Gastroesophageal sphincter (tissue), 4 donors: Measurements from ENCODE around the gene KCNC3. TPM values are rescaled to one million over a fixed set of nuclear protein-coding genes. Genes with fewer than 3 reads are reported as not detected.

Experiments used
- ATAC-seq: fragments of 150-250 bp; one replicate; pipeline ENCODE4 v1.9.1; 2016; ENCODE audit warnings: mild to moderate bottlenecking, moderate library complexity
- H3K27ac ChIP-seq, 4 donors: fragments of 200-600 bp; sonication (generic) in 3 of 4; 1 replicate in 3 of 4; 2 replicates in 1 of 4; pipeline ENCODE4 v1.5.1; 2016 to 2019
- H3K27me3 ChIP-seq: fragments of 200-600 bp; sonication (generic); one replicate; pipeline ENCODE4 v1.5.1; 2019
- H3K36me3 ChIP-seq, 2 donors: fragments of 200-600 bp; sonication (generic); one replicate each; pipeline ENCODE4 v1.5.1; 2019; ENCODE audit warnings: control low read depth in 1 of 2
- H3K4me1 ChIP-seq, 3 donors: fragments of 200-600 bp; sonication (generic); 1 replicate in 2 of 3; 2 replicates in 1 of 3; pipeline ENCODE4 v1.5.1; 2016 to 2019; ENCODE audit warnings: control low read depth in 2 of 3
- H3K4me3 ChIP-seq, 2 donors: fragments of 200-600 bp; sonication (generic); one replicate each; pipeline ENCODE4 v1.5.1; 2019; ENCODE audit warnings: mild to moderate bottlenecking in 1 of 2, moderate library complexity in 1 of 2
- H3K9me3 ChIP-seq, 3 donors: fragments of 200-600 bp; sonication (generic); one replicate each; pipeline ENCODE4 v1.5.1; 2017 to 2019; ENCODE audit warnings: control low read depth in 2 of 3
- EP300 ChIP-seq: sonication (generic); formaldehyde crosslinking; IDR thresholded peaks from one replicate; pipeline ENCODE4 v1.6.1; 2017; ENCODE audit warnings: antibody characterized with exemption, mild to moderate bottlenecking
- POLR2A ChIP-seq, 2 donors: fragments of 450-650 bp; IDR thresholded peaks; one replicate each; pipeline ENCODE4 v1.6.1; 2017; ENCODE audit warnings: antibody characterized with exemption in 2 of 2, mild to moderate bottlenecking in 2 of 2, moderate library complexity in 1 of 2
- POLR2AphosphoS5 ChIP-seq: sonication (generic); formaldehyde crosslinking; IDR thresholded peaks from one replicate; pipeline ENCODE4 v1.6.1; 2017; ENCODE audit warnings: antibody characterized with exemption
- WGBS, 2 donors: methylation state at CpG; one replicate each; pipeline ENCODE4 v1.1.5; 2018; ENCODE audit warnings: low coverage in 1 of 2; 5-methylcytosine and 5-hydroxymethylcytosine counted together
- total RNA-seq, 4 donors: library from RNA; depleted of rRNA; stranded (reverse); fragments of >200 nt; gene quantifications; one replicate each; pipeline ENCODE4 v1.1.0, GENCODE V29; 2016
- TF ChIP-seq, protein P1 (sequence below), 4 experiments: fragments of 200-600 bp in 2 of 4; fragments of 450-650 bp in 2 of 4; sonication (generic) in 1 of 4; IDR thresholded peaks; one replicate each; pipeline ENCODE4 v1.5.1; 2017 to 2019; ENCODE audit warnings: antibody characterized with exemption in 4 of 4, mild to moderate bottlenecking in 2 of 4, moderate library complexity in 2 of 4

Gene KCNC3
- total RNA-seq, 4 donors from 2014 or later = 0.16 to 0.67 (median 0.58) TPM; not detected in 1

DNA sequence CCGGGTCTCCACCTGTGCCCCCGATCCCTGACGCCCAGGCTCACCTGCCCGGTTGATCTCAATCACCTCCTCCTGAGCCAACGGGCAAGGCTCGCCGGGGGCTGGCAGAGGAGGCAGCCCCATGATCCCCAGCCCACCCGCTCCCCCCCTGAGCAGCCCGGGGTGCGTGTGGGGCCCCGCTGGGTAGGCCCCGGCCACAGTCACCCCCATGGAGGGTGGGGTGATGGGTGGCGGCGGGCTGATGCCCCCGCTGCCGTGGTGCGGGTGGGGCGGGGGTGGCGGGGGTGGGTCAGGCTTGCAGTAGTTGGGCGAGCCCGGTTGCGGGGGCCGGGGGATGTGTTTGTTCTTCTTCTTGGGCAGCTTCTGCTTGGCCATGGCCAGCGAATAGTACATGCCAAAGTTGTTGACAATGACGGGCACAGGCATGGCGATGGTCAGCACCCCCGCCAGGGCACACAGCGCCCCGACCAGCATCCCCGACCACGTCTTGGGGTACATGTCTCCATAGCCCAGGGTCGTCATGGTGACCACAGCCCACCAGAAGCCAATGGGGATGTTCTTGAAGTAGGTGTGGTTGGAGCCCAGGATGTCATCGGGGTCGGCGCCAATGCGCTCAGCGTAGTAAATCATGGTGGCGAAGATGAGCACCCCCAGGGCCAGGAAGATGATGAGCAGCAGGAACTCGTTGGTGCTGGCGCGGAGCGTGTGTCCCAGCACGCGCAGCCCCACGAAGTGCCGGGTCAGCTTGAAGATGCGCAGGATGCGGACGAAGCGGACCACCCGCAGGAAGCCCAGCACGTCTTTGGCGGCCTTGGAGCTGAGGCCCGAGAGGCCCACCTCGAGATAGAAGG lies 6.0 kb downstream of the KCNC3 start:
- Histone ChIP-seq H3K27ac (no peak overlapping the region), H3K27me3 (peaks cover 74% of the 10 kb centered on the region), H3K9me3 (no peaks in the 10 kb centered on the region), H3K4me1 (peaks cover 0 to 22% (median 9%) of the 10 kb centered on the region in 3 donors), H3K4me3 (no peak overlapping the region), H3K36me3 (no peaks in the 10 kb centered on the region)
- 80% methylated on average over 1 of the region's 55 CpGs; no CpG with 5 or more reads in 1 of the 2 donors for WGBS, 2 donors
- TF ChIP-seq, protein P1, sequence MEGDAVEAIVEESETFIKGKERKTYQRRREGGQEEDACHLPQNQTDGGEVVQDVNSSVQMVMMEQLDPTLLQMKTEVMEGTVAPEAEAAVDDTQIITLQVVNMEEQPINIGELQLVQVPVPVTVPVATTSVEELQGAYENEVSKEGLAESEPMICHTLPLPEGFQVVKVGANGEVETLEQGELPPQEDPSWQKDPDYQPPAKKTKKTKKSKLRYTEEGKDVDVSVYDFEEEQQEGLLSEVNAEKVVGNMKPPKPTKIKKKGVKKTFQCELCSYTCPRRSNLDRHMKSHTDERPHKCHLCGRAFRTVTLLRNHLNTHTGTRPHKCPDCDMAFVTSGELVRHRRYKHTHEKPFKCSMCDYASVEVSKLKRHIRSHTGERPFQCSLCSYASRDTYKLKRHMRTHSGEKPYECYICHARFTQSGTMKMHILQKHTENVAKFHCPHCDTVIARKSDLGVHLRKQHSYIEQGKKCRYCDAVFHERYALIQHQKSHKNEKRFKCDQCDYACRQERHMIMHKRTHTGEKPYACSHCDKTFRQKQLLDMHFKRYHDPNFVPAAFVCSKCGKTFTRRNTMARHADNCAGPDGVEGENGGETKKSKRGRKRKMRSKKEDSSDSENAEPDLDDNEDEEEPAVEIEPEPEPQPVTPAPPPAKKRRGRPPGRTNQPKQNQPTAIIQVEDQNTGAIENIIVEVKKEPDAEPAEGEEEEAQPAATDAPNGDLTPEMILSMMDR (IDR thresholded peaks at IDR 0.05) = no peak
- no peak for TF ChIP-seq POLR2A (IDR thresholded peaks at IDR 0.05)
- TF ChIP-seq POLR2AphosphoS5 = no peak
- no peak for TF ChIP-seq EP300
- ATAC-seq = no peak

DNA sequence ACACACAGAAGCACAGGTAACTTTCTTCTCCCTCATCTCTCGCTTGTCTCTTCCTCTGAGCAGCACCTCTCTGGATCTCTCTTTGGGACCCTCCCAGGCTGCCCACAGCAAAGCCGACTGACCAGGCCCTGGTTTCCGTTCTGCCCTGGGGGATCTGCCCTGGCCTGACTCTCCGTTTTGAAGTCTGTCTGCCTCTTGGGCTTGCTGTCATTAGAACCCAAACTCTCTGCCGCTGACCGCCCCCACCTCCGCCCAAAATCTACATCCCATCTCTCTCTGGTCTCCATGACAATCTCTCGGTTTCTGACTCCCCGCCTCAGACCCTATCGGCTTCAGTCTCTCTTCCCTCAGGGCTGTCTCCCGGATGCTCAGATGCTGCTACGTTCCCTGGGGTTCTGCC lies 6.9 kb downstream of the KCNC3 start:
- ATAC-seq = no peak
- Histone ChIP-seq H3K4me1 (peaks cover 0 to 16% (median 9%) of the 10 kb centered on the region in 3 donors), H3K4me3 (no peak overlapping the region), H3K9me3 (no peaks in the 10 kb centered on the region), H3K27me3 (peaks cover 74% of the 10 kb centered on the region), H3K36me3 (no peaks in the 10 kb centered on the region), H3K27ac (no peak overlapping the region)
- 63 to 70% methylated on average over 12 of the region's 12 CpGs for WGBS, 2 donors
- TF ChIP-seq EP300 (no peak), POLR2AphosphoS5 (no peak), POLR2A (IDR thresholded peaks at IDR 0.05) (no peak)
- TF ChIP-seq, protein P1 (IDR thresholded peaks at IDR 0.05) = no peak

DNA sequence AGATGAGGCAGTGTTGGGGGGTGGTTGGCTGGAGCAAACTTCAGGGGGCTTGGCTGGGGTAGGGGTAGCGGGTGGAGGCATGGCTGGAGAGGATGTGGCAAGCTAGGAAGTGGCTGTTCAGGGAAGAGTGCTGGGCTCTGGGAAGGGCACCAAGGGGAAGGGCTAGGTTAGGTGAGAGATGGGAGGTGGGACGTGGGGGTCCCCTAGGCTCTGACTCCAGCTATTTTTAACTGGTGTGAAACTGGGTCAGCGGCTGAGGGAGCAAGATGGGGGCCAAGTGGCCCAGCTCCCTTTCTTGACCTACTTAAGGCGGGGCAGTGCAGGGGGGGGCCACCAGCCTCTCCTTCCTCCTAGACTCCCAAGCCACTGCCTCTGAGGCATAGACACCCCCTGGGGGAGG lies 7.3 kb downstream of the KCNC3 start:
- Histone ChIP-seq H3K9me3 (no peaks in the 10 kb centered on the region), H3K27ac (no peak overlapping the region), H3K4me1 (peaks cover 0 to 16% (median 9%) of the 10 kb centered on the region in 3 donors), H3K36me3 (no peaks in the 10 kb centered on the region), H3K4me3 (no peak overlapping the region), H3K27me3 (peaks cover 74% of the 10 kb centered on the region)
- ATAC-seq = no peak
- WGBS, 2 donors = 69 to 70% methylated on average over 2 to 3 of the region's 4 CpGs
- TF ChIP-seq EP300 (no peak), POLR2AphosphoS5 (no peak), POLR2A (IDR thresholded peaks at IDR 0.05) (no peak)
- TF ChIP-seq, protein P1 (IDR thresholded peaks at IDR 0.05) = no peak

DNA sequence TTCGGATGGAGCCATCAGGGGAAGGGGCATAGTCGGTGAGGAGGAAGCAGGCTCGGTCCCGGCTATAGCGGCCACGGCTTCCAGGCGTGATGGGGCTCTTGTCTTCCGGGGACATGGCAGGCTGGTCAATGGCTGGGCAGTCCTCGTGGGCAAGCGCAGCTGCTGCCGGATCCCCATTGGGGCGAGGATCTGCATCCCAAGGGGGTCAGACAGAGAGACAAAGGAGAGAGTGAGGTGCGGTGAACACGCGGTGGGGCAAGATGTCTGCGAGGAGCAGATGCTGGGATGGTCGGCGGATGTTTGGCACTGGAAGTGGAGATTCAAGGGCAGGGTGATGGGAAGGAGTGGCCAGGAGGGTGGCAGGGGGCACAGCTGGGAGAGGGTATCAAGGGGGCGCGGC lies 8.6 kb downstream of the KCNC3 start:
- Histone ChIP-seq H3K36me3 (no peaks in the 10 kb centered on the region), H3K27ac (no peak overlapping the region), H3K27me3 (peaks cover 74% of the 10 kb centered on the region), H3K4me3 (no peak overlapping the region), H3K4me1 (peaks cover 0 to 4% (median 0%) of the 10 kb centered on the region in 3 donors), H3K9me3 (no peaks in the 10 kb centered on the region)
- TF ChIP-seq POLR2AphosphoS5 (no peak), EP300 (no peak), POLR2A (IDR thresholded peaks at IDR 0.05) (no peak)
- TF ChIP-seq, protein P1 (IDR thresholded peaks at IDR 0.05) = no peak
- ATAC-seq = no peak
- WGBS, 2 donors = 81 to 91% methylated on average over 16 to 18 of the region's 20 CpGs

DNA sequence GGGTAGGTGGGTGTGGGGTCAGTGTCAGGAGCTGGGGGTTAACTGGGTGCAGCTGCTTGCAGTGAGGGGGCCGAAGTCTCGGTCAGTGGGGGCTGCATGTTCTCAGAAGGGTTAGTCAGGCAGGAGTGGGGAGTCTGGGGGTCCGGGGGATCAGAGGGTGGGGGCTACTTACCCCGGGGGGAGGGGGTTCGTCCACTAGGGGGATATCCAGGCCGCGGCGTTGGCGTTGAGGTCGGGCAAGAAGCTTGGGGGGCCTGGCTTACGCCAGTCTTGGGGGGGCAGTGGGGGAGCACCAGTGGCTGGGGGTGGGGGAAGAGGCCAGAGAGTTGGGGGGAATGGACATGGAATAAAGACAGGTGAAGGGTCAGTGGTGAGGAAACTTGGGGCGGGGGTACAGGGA lies 9.1 kb downstream of the KCNC3 start:
- Histone ChIP-seq H3K27ac (no peak overlapping the region), H3K27me3 (peaks cover 78% of the 10 kb centered on the region), H3K4me1 (no peaks in the 10 kb centered on the region), H3K9me3 (no peaks in the 10 kb centered on the region), H3K36me3 (no peaks in the 10 kb centered on the region), H3K4me3 (no peak overlapping the region)
- TF ChIP-seq POLR2A (IDR thresholded peaks at IDR 0.05) = no peak
- WGBS, 2 donors = 50 to 67% methylated on average over 1 to 2 of the region's 12 CpGs
- no peak for ATAC-seq
